GM20431 (cell line): ENCODE data around the gene DDX27.

Experiments used
- in situ Hi-C: fragments of 300-500 bp; cut with MseI, MboI; formaldehyde crosslinking; loops from one replicate; pipeline ENCODE4 v1.15.0; 2020; ENCODE audit warnings: low sequenced_read_pairs; ENCODE audit not compliant: unreplicated experiment

DDX27 gene

GRCh38 chr20:49286689-49287551, 67.7 kb downstream of the DDX27 start:
- in situ Hi-C loops: no loop called here

GRCh38 chr20:49287555-49288249, 68.5 kb downstream of the DDX27 start:
- in situ Hi-C loops: no loop called here

- in situ Hi-C loops: no loop called here
Measured at GRCh38 chr20:49288250-49288751, 69.1 kb downstream of the DDX27 start.

- in situ Hi-C loops: no loop called here
Measured at GRCh38 chr20:49288784-49289696, 69.8 kb downstream of the DDX27 start.

- in situ Hi-C loops: no loop called here
Measured at GRCh38 chr20:49290608-49291191, 71.5 kb downstream of the DDX27 start.

- in situ Hi-C loops: no loop called here
Measured at GRCh38 chr20:49291200-49291599, 72.0 kb downstream of the DDX27 start.

- in situ Hi-C loops: no loop called here
Measured at GRCh38 chr20:49292010-49292409, 72.8 kb downstream of the DDX27 start.

GRCh38 chr20:49293122-49293521, 73.9 kb downstream of the DDX27 start:
- in situ Hi-C loops: no loop called here
